Esophagus mucosa (tissue), 1 donor: ENCODE data around the gene THSD1. TPM values are rescaled to one million over a fixed set of nuclear protein-coding genes. Genes with fewer than 3 reads are reported as not detected.
"Not testable (repeated sequence)": the region's sequence is repeated elsewhere in the genome, so short reads cannot be mapped to it uniquely, and the experiment has no call there.

Experiments used
- ATAC-seq: fragments of 200-7000 bp; cut with Tn5 transposase; one replicate; pipeline ENCODE4 v1.9.1; 2020
- total RNA-seq: library from RNA; stranded (reverse); gene quantifications from one replicate; pipeline ENCODE4 v1.2.4, GENCODE V29; 2023
- donor health status: DM: yes; HTN: yes; CAD: no.

The THSD1 gene
- total RNA-seq, 1 donor from 2014 or later, result 3.7 TPM

GRCh38 chr13:52356327-52356726 is 49.6 kb downstream of the THSD1 start:
- ATAC-seq, result peak; percentile 83

DNA sequence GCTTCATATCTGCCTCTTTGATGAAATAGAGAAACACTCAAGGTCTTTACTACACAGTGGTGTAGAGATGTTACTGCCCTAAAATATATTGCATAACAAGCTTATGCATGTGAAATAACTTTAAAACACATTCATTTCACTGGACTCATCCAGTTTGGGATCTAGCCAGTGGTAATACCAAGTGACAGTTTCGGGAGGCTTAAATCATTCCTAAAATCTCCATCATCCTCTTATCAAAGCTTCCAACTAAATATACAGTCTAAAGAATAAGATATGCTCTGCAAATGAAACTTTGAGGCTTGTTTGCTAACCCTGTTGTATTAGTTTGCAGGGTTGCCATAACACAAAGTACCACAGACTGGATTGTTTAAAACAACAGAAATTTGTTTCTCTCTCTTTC is 52.8 kb downstream of the THSD1 start:
- ATAC-seq, result no peak

GRCh38 chr13:52348983-52349780 is 56.8 kb downstream of the THSD1 start:
- peak; percentile 99 for ATAC-seq

DNA sequence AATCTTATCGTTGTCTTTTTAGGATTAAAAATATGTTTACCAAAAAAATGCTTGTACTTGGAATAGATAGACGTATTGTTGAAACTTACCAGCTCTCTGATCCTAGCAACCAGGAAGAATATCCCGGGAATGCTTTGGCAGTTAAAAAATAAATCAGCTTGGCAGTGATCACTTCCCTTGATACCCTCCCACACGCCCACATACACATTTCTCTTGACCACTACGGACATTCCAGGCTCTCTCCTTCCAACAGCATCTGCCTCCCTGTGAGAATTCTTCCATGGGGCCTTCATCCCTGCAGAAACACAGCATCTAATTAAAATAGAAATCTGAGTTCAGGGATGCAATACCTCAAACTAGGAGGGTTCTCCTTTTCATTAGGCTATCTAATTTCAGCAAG is 57.9 kb downstream of the THSD1 start:
- no peak for ATAC-seq

- ATAC-seq, result no peak
Observed at GRCh38 chr13:52345631-52346251, 60.2 kb downstream of the THSD1 start.

GRCh38 chr13:52345048-52345447 is 60.9 kb downstream of the THSD1 start:
- ATAC-seq, result no peak

GRCh38 chr13:52344108-52344507 is 61.9 kb downstream of the THSD1 start:
- ATAC-seq, result no peak

DNA sequence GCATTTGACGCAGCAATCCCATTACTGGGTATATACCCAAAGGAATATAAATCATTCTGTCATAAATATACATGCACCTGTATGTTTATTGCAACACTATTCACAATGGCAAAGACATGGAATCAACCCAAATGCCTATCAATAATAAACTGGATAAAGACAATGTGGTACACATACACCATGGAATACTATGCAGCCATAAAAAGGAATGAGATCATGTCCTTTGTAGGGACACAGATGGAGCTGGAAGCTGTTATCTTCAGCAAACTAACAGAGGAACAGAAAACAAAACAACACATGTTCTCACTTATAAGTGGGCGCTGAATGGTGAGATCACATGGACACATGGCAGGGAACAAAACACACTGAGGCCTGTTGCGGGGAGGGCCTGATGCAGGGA is 63.8 kb downstream of the THSD1 start:
- ATAC-seq, result not testable (repeated sequence)

GRCh38 chr13:52337828-52338455 is 68.0 kb downstream of the THSD1 start:
- ATAC-seq, result not testable (repeated sequence)

DNA sequence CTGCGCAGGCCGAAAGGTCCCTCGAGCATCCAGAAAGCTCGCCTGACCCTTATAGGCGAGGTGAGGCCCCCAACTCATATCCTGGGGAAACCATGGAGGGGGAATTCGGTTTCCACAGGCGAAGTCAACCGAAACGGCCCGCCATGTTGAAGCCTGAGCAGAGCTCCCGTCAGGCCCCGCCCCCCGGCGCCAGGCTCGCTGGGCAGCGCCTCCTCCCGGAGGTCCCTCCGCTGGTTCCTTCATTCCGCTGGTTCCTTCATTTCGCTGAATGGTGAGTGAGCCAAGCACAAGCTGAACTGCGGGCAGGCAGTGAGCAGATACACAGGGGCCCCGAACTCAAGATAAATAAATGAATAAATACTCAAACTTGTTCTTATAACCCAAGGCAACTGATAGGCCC is 71.9 kb downstream of the THSD1 start:
- not testable (repeated sequence) for ATAC-seq

GRCh38 chr13:52331844-52332243 is 74.1 kb downstream of the THSD1 start:
- ATAC-seq, result not testable (repeated sequence)

Other genes starting within 250 kb of the THSD1 start
- gene NEK3, start 246.6 kb downstream of the THSD1 start, total RNA-seq, result 4.3 TPM
- 39.1 TPM for gene VPS36, start 44.5 kb upstream of the THSD1 start, total RNA-seq
- 25.7 TPM for gene CKAP2, start 49.3 kb upstream of the THSD1 start, total RNA-seq
- 3.7 TPM for gene HNRNPA1L2, start 236.3 kb upstream of the THSD1 start, total RNA-seq
- gene SUGT1, start 246.7 kb upstream of the THSD1 start, total RNA-seq, result 33.0 TPM